ENCODE measurements around the gene PTPRN2.

Gene PTPRN2

GRCh38 chr7:157551325-157552070 lies 1036.1 kb downstream of the PTPRN2 start:
- H3K4me1 ChIP-seq (ENCODE audit: insufficient read depth, low read length), result no peaks in the 10 kb centered on the region
- no peaks in the 10 kb centered on the region for H3K36me3 ChIP-seq (ENCODE audit: insufficient read depth, low read length)
- no peak overlapping the region for H3K9ac ChIP-seq (ENCODE audit: low read depth, low read length)
- no peaks in the 10 kb centered on the region for H3K9me3 ChIP-seq (ENCODE audit: control insufficient read depth, insufficient read depth, low read length)

- Histone ChIP-seq H3K4me1 (ENCODE audit: insufficient read depth, low read length) (no peaks in the 10 kb centered on the region), H3K9ac (ENCODE audit: low read depth, low read length) (no peak overlapping the region), H3K36me3 (ENCODE audit: insufficient read depth, low read length) (no peaks in the 10 kb centered on the region), H3K9me3 (ENCODE audit: control insufficient read depth, insufficient read depth, low read length) (no peaks in the 10 kb centered on the region)
Observed at GRCh38 chr7:157550300-157551275, 1037.0 kb downstream of the PTPRN2 start.

DNA sequence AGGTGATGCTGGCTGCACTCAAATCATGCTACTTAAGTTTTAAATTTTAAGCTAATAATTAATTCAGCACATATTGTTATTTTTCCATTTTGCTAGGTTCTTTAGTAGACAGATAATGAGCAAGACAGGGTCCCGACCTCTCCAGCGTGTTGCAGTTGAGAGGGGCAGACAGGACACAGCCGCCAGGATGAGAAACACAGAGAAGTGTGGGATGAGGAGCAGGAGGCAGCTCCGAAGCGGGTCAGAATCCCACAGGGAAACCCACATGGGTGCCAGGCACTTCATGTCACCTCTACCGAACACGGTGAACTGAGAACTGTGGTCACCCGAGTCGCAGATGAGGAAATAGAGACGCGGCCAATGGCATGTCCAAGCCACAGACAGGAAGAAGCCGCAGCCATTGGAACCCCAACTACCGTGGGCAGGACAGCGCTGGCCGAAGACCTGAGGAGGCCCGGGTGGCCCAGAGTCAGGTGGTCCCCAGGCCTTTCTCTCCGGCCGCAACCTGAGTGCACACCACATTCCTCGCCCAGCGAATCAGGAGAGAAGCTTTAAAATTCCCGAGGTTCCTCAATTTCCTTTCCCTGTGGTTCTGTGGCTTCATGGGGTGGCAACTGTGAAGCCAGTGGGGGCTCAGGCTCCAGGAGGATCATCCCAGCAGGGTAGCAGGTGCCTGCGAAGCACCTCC lies 1037.9 kb downstream of the PTPRN2 start:
- no peaks in the 10 kb centered on the region for H3K9me3 ChIP-seq (ENCODE audit: control insufficient read depth, insufficient read depth, low read length)
- no peaks in the 10 kb centered on the region for H3K36me3 ChIP-seq (ENCODE audit: insufficient read depth, low read length)
- no peaks in the 10 kb centered on the region for H3K4me1 ChIP-seq (ENCODE audit: insufficient read depth, low read length)
- H3K9ac ChIP-seq (ENCODE audit: low read depth, low read length), result no peak overlapping the region

DNA sequence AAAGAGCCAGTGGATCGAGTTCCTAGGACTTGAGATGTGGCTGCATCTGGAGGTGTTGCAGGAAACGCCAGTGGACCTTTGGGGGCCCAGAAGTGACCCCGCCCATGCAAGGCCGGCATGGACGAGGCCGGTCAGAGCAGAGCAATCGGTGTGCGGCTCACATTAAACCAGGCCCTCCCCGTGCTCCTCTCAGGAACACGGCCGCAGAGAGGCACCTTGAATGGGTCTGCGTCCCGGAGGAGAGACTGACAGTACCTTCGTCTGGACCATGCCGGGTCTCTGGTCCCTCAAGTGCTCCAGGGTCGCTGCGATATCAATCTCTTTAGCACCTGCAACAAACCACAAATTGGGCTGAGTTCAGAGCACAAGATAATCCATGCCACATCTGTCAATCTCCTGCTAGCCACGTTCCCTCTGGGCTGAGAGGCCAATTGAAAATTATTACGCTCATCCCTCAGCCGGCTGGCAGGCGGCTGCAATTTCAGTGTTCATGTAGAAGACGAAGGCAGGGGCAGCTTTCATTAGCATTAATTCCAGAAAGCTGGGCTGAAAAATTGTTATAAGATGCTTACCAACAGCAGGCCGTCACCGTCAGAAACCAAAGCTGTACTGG lies 1038.8 kb downstream of the PTPRN2 start:
- H3K9ac ChIP-seq (ENCODE audit: low read depth, low read length), result no peak overlapping the region
- H3K4me1 ChIP-seq (ENCODE audit: insufficient read depth, low read length), result no peaks in the 10 kb centered on the region
- no peaks in the 10 kb centered on the region for H3K36me3 ChIP-seq (ENCODE audit: insufficient read depth, low read length)
- H3K9me3 ChIP-seq (ENCODE audit: control insufficient read depth, insufficient read depth, low read length), result no peaks in the 10 kb centered on the region

GRCh38 chr7:157547611-157548010 lies 1040.0 kb downstream of the PTPRN2 start:
- Histone ChIP-seq H3K4me1 (ENCODE audit: insufficient read depth, low read length) (no peaks in the 10 kb centered on the region), H3K36me3 (ENCODE audit: insufficient read depth, low read length) (no peaks in the 10 kb centered on the region), H3K9ac (ENCODE audit: low read depth, low read length) (no peak overlapping the region), H3K9me3 (ENCODE audit: control insufficient read depth, insufficient read depth, low read length) (no peaks in the 10 kb centered on the region)

DNA sequence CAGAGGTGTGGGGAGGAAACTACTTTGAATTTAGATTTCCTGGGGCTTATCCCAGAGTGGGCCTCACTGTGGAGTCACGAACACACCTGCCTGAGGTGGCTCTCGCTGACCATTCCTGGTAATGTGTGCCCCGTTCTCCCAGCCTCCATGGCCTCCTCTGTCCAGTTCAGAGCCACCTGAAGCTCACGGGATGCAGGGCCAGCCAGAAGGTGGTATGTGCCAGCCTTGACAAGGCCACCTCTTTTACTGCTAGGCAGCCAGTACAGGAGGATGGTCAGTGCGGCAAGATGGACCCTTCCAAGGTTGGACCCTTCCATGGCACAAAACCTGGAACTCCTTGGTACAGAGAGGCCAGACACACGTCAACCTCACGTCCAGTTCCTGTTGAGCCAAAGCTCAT lies 1040.5 kb downstream of the PTPRN2 start:
- Histone ChIP-seq H3K36me3 (ENCODE audit: insufficient read depth, low read length) (no peaks in the 10 kb centered on the region), H3K9me3 (ENCODE audit: control insufficient read depth, insufficient read depth, low read length) (no peaks in the 10 kb centered on the region)

DNA sequence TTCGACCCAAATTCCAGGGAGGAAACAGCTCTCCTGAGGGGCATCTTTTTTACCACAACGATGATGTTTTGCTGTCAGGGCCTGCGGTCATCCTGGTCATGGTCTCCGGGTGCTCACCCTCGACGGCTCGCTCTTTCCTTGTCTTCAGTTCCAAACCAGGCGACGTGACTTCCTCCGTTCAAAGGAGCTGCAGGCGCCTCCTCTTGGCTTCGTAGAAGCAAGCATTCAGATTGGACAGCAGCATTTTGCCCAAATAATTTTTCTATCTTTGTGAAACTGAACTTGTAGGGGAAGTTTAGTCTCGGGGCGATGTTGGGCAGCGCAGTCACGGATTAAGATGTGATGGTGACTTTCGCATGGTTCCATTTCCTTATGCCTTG lies 1042.0 kb downstream of the PTPRN2 start:
- no peak overlapping the region for H3K9ac ChIP-seq (ENCODE audit: low read depth, low read length)
- H3K4me1 ChIP-seq (ENCODE audit: insufficient read depth, low read length), result no peaks in the 10 kb centered on the region
- no peaks in the 10 kb centered on the region for H3K36me3 ChIP-seq (ENCODE audit: insufficient read depth, low read length)
- no peaks in the 10 kb centered on the region for H3K9me3 ChIP-seq (ENCODE audit: control insufficient read depth, insufficient read depth, low read length)

More for the DNA sequence above, 1040.5 kb downstream of the PTPRN2 start:
- no peaks in the 10 kb centered on the region for H3K4me1 ChIP-seq (ENCODE audit: insufficient read depth, low read length)
- H3K9ac ChIP-seq (ENCODE audit: low read depth, low read length), result no peak overlapping the region

GRCh38 chr7:157544980-157545680 lies 1042.5 kb downstream of the PTPRN2 start:
- no peak overlapping the region for H3K9ac ChIP-seq (ENCODE audit: low read depth, low read length)
- no peaks in the 10 kb centered on the region for H3K9me3 ChIP-seq (ENCODE audit: control insufficient read depth, insufficient read depth, low read length)
- no peaks in the 10 kb centered on the region for H3K4me1 ChIP-seq (ENCODE audit: insufficient read depth, low read length)
- no peaks in the 10 kb centered on the region for H3K36me3 ChIP-seq (ENCODE audit: insufficient read depth, low read length)

DNA sequence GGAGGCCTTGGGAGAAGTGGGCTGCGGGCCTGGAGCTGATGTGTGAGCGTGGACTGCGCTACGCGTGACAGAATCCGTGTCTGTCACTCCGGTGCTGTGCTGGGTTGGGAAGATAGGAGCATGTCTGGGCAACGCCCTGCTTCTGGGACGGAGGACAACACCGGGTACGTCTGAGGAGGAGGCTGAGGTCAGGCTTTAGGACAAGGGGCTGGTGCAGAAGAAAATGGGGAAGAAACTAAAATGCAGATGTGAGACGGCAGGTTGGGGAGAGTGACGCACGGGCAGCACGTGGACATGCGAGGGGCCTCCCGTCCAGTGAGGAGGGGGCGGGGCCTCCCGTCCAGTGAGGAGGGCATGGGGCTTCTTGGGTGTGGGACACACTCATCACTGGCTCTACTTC lies 1043.4 kb downstream of the PTPRN2 start:
- no peaks in the 10 kb centered on the region for H3K9me3 ChIP-seq (ENCODE audit: control insufficient read depth, insufficient read depth, low read length)
- H3K36me3 ChIP-seq (ENCODE audit: insufficient read depth, low read length), result no peaks in the 10 kb centered on the region
- H3K9ac ChIP-seq (ENCODE audit: low read depth, low read length), result no peak overlapping the region
- H3K4me1 ChIP-seq (ENCODE audit: insufficient read depth, low read length), result no peaks in the 10 kb centered on the region

GRCh38 chr7:157543791-157544190 lies 1043.8 kb downstream of the PTPRN2 start:
- H3K9ac ChIP-seq (ENCODE audit: low read depth, low read length), result no peak overlapping the region

DNA sequence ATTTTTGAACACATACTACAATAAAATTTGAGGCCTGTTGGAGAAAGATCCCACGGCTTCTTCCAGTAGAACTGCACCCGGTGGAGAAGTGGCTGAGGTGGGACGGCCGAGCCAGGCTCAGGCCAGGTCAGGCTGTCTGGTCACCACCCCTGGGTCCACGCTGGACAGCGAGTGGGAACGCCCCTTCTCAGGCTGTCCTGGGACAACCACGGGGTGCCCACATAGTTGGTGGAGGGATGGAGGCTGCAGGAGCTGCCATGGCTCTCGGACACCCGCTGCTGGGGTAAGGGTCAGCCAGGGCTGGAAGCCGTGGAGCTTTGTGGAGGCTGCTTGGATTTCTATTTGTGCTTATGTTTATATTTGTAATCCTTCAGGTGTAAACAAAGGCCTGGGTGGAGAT lies 1044.3 kb downstream of the PTPRN2 start:
- no peak overlapping the region for H3K9ac ChIP-seq (ENCODE audit: low read depth, low read length)
- no peaks in the 10 kb centered on the region for H3K4me1 ChIP-seq (ENCODE audit: insufficient read depth, low read length)
- H3K36me3 ChIP-seq (ENCODE audit: insufficient read depth, low read length), result no peaks in the 10 kb centered on the region
- H3K9me3 ChIP-seq (ENCODE audit: control insufficient read depth, insufficient read depth, low read length), result no peaks in the 10 kb centered on the region

More at GRCh38 chr7:157543791-157544190, 1043.8 kb downstream of the PTPRN2 start:
- Histone ChIP-seq H3K36me3 (ENCODE audit: insufficient read depth, low read length) (no peaks in the 10 kb centered on the region), H3K9me3 (ENCODE audit: control insufficient read depth, insufficient read depth, low read length) (no peaks in the 10 kb centered on the region), H3K4me1 (ENCODE audit: insufficient read depth, low read length) (no peaks in the 10 kb centered on the region)

- no peaks in the 10 kb centered on the region for H3K36me3 ChIP-seq (ENCODE audit: insufficient read depth, low read length)
- no peaks in the 10 kb centered on the region for H3K9me3 ChIP-seq (ENCODE audit: control insufficient read depth, insufficient read depth, low read length)
Observed at GRCh38 chr7:157542068-157543021, 1045.3 kb downstream of the PTPRN2 start.

More at GRCh38 chr7:157542068-157543021, 1045.3 kb downstream of the PTPRN2 start:
- Histone ChIP-seq H3K9ac (ENCODE audit: low read depth, low read length) (no peak overlapping the region), H3K4me1 (ENCODE audit: insufficient read depth, low read length) (no peaks in the 10 kb centered on the region)

Data from ES-I3 (cell line).